Measurements from ENCODE around the gene LSM7.

DNA sequence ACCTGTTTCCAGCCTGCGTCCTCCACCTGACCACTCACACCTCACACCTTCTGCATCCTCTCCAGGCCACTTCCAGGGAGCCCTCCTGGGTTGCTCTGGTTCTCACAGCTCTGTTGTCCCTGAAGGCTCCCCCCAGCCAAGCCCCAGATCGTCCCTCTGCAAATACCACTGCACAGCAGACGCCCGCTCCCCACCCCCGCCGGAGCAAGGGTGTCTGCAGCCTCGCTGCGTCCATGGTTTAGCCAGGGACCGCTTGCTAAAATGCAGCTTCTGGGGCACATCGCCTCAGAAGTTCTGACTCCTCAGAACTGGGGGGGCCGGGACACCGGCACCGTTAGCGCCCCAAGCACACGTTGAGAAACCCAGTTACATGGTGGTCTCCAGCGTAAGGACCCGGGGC lies 21.4 kb downstream of the LSM7 start:
- TF ChIP-seq CTCF (IDR thresholded peaks at IDR 0.05) (no peak), POLR2A (IDR thresholded peaks at IDR 0.05) (no peak)

Measured in lower leg skin (tissue), 3 donors.